HG03521 (cell line): Measurements from ENCODE around the gene IGBP1.
"Not testable (repeated sequence)": the region's sequence is repeated elsewhere in the genome, so short reads cannot be mapped to it uniquely, and the experiment has no call there.

Source experiments
- ATAC-seq: cut with Tn5 transposase; IDR thresholded peaks from one replicate; pipeline ENCODE4 v1.9.1; 2021; ENCODE audit warnings: mild to moderate bottlenecking, moderate library complexity; ENCODE audit not compliant: unreplicated experiment

IGBP1 gene

GRCh38 chrX:70133303-70134115 lies at the start of gene IGBP1:
Gene IGBP1, plus strand, starts transcription at chrX:70133447. Its CDS starts 501 bp downstream, at chrX:70133948.
- peak; percentile 88 for ATAC-seq

- no peak for ATAC-seq
Observed at GRCh38 chrX:70084592-70085240, 48.5 kb upstream of the IGBP1 start.

GRCh38 chrX:70087857-70088630 lies 45.2 kb upstream of the IGBP1 start:
- no peak for ATAC-seq

GRCh38 chrX:70088751-70089150 lies 44.5 kb upstream of the IGBP1 start:
- ATAC-seq, result no peak

GRCh38 chrX:70089604-70090297 lies 43.5 kb upstream of the IGBP1 start:
- no peak for ATAC-seq

GRCh38 chrX:70092247-70092646 lies 41.0 kb upstream of the IGBP1 start:
- ATAC-seq, result no peak

GRCh38 chrX:70096052-70096451 lies 37.2 kb upstream of the IGBP1 start:
- ATAC-seq, result no peak

- no peak for ATAC-seq
Observed at GRCh38 chrX:70105229-70105628, 28.0 kb upstream of the IGBP1 start.

GRCh38 chrX:70111436-70112026 lies 21.7 kb upstream of the IGBP1 start:
- ATAC-seq, result not testable (repeated sequence)

- no peak for ATAC-seq
Observed at GRCh38 chrX:70117738-70118137, 15.5 kb upstream of the IGBP1 start.

GRCh38 chrX:70123014-70123413 lies 10.2 kb upstream of the IGBP1 start:
- not testable (repeated sequence) for ATAC-seq

- no peak for ATAC-seq
Observed at GRCh38 chrX:70124678-70125077, 8.6 kb upstream of the IGBP1 start.

GRCh38 chrX:70128071-70128470 lies 5.2 kb upstream of the IGBP1 start:
- no peak for ATAC-seq

GRCh38 chrX:70129816-70130215 lies 3.4 kb upstream of the IGBP1 start:
- ATAC-seq, result no peak

- ATAC-seq, result no peak
Observed at GRCh38 chrX:70132224-70132623, 1.0 kb upstream of the IGBP1 start.

- peak; percentile 36 for ATAC-seq
Observed at GRCh38 chrX:70132877-70133302, 357 bp upstream of the IGBP1 start.

- peak; percentile 10 for ATAC-seq
Observed at GRCh38 chrX:70134116-70134477, 850 bp downstream of the IGBP1 start.

GRCh38 chrX:70138622-70139021 lies 5.4 kb downstream of the IGBP1 start:
- no peak for ATAC-seq

- ATAC-seq, result no peak
Observed at GRCh38 chrX:70139736-70140135, 6.5 kb downstream of the IGBP1 start.

- ATAC-seq, result no peak
Observed at GRCh38 chrX:70141373-70141772, 8.1 kb downstream of the IGBP1 start.
